ENCODE results near the gene IGFBP3.

Gene IGFBP3

DNA sequence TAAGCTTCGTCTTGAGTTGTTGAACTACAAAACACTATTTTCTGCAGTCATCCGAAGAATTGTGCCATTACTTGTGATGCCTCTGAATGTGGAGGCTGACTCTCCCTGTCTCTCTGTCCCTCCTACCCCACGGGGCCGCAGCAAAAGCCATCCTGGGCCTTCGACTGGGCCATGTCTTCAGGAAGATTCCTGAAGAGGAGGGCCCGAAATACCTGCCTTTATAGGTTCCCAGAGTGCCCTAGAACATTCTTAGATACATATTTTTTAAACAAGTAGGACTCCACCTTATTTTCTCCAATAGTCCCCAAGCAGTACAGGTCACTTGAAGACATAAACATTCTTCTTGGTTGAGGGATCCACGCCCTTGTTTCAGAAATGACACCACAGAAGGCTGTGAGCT lies 8.1 kb downstream of the IGFBP3 start (continued):
- TF ChIP-seq, protein P1, sequence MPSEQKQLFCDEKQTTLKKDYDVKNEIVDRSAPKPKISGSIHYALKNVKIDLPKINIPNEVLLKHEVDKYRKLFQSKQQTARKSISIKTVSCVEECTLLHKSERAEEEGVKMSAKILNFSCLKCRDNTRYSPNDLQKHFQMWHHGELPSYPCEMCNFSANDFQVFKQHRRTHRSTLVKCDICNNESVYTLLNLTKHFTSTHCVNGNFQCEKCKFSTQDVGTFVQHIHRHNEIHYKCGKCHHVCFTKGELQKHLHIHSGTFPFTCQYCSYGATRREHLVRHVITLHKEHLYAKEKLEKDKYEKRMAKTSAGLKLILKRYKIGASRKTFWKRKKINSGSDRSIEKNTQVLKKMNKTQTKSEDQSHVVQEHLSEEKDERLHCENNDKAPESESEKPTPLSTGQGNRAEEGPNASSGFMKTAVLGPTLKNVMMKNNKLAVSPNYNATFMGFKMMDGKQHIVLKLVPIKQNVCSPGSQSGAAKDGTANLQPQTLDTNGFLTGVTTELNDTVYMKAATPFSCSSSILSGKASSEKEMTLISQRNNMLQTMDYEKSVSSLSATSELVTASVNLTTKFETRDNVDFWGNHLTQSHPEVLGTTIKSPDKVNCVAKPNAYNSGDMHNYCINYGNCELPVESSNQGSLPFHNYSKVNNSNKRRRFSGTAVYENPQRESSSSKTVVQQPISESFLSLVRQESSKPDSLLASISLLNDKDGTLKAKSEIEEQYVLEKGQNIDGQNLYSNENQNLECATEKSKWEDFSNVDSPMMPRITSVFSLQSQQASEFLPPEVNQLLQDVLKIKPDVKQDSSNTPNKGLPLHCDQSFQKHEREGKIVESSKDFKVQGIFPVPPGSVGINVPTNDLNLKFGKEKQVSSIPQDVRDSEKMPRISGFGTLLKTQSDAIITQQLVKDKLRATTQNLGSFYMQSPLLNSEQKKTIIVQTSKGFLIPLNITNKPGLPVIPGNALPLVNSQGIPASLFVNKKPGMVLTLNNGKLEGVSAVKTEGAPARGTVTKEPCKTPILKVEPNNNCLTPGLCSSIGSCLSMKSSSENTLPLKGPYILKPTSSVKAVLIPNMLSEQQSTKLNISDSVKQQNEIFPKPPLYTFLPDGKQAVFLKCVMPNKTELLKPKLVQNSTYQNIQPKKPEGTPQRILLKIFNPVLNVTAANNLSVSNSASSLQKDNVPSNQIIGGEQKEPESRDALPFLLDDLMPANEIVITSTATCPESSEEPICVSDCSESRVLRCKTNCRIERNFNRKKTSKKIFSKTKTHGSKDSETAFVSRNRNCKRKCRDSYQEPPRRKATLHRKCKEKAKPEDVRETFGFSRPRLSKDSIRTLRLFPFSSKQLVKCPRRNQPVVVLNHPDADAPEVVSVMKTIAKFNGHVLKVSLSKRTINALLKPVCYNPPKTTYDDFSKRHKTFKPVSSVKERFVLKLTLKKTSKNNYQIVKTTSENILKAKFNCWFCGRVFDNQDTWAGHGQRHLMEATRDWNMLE (tag by site-specific recombination; conservative IDR thresholded peaks at IDR 0.05; ENCODE audit: low read depth): no peak
- no peak for TF ChIP-seq KLF1 (tag by site-specific recombination; IDR thresholded peaks at IDR 0.05)
- no peak for TF ChIP-seq ZSCAN23 (tag by site-specific recombination; IDR thresholded peaks at IDR 0.05)

DNA sequence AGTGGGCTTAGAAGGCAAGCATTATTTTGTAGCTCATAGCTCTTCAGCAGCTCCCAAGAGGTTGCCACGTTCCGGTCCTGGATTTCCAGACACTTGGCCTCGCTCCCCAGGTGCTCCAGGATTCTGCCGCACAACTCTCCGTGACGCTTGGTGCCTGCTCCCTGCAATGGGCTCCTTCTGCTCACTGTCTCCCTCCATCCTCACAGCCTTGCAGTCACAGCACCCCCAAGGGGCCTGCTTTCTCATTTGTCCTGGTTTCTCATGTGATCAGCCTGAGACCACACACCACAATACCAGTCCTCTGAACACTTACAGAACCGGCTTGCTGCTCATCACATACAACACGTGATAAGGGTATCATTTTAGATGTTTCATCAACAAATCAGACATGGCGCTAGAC lies 9.8 kb downstream of the IGFBP3 start:
- no peak overlapping the region for H3K4me3 ChIP-seq (ENCODE audit: low read depth, low read length)
- CTCF ChIA-PET: interaction anchor here (0.9 kb wide), 1 partner anchor 10 kb away, joined by 3 read pairs; the partner anchor contains the start of gene IGFBP3
- H3K9me3 ChIP-seq (ENCODE audit: control insufficient read depth, insufficient read depth, low read depth, low read length): no peaks in the 10 kb centered on the region
- no peak overlapping the region for H3K27ac ChIP-seq (ENCODE audit: extremely low read depth, low read depth, low read length)
- H3K36me3 ChIP-seq (ENCODE audit: control insufficient read depth in 2 of 2, insufficient read depth in 1 of 2, low read length in 2 of 2): no peaks in the 10 kb centered on the region
- H3K4me1 ChIP-seq (ENCODE audit: control insufficient read depth, insufficient read depth, low read length): no peaks in the 10 kb centered on the region
- TF ChIP-seq ZNF843 (tag by site-specific recombination; IDR thresholded peaks at IDR 0.05) (no peak), ZNF391 (tag by site-specific recombination; IDR thresholded peaks at IDR 0.05; ENCODE audit: borderline replicate concordance, low read depth) (no peak), ZNF311 (tag by site-specific recombination; IDR thresholded peaks at IDR 0.05; ENCODE audit: borderline replicate concordance) (no peak), ZNF132 (tag by site-specific recombination; IDR thresholded peaks at IDR 0.05; ENCODE audit: borderline replicate concordance) (no peak), ZNF157 (tag by site-specific recombination; IDR thresholded peaks at IDR 0.05) (no peak), WT1 (tag by site-specific recombination; IDR thresholded peaks at IDR 0.05) (no peak), ZNF223 (tag by site-specific recombination; IDR thresholded peaks at IDR 0.05) (no peak)
- POLR2A ChIA-PET: no interaction called here

- Histone ChIP-seq H3K9me3 (ENCODE audit: control insufficient read depth, insufficient read depth, low read depth, low read length) (no peaks in the 10 kb centered on the region), H3K36me3 (ENCODE audit: control insufficient read depth in 2 of 2, insufficient read depth in 1 of 2, low read length in 2 of 2) (no peaks in the 10 kb centered on the region), H3K4me1 (ENCODE audit: control insufficient read depth, insufficient read depth, low read length) (no peaks in the 10 kb centered on the region), H3K27ac (ENCODE audit: extremely low read depth, low read depth, low read length) (no peak overlapping the region), H3K4me3 (ENCODE audit: low read depth, low read length) (no peak overlapping the region)
- ChIA-PET POLR2A (no interaction called here), CTCF (interaction anchor here (0.9 kb wide), 1 partner anchor 10 kb away, joined by 3 read pairs; the partner anchor contains the start of gene IGFBP3)
- TF ChIP-seq ZNF404 (tag by site-specific recombination; IDR thresholded peaks at IDR 0.05) (no peak), ZEB2 (tag by site-specific recombination; IDR thresholded peaks at IDR 0.05) (no peak), KLF1 (tag by site-specific recombination; IDR thresholded peaks at IDR 0.05) (no peak), ZSCAN23 (tag by site-specific recombination; IDR thresholded peaks at IDR 0.05) (no peak), ZNF692 (tag by site-specific recombination; IDR thresholded peaks at IDR 0.05) (no peak), ZNF837 (tag by site-specific recombination; IDR thresholded peaks at IDR 0.05) (no peak), ZNF140 (tag by site-specific recombination; IDR thresholded peaks at IDR 0.05) (no peak), ZNF580 (tag by site-specific recombination; IDR thresholded peaks at IDR 0.05) (no peak), ZNF433 (tag by site-specific recombination; IDR thresholded peaks at IDR 0.05; ENCODE audit: low read depth) (no peak), ZNF174 (tag by site-specific recombination; IDR thresholded peaks at IDR 0.05) (no peak), ZNF660 (tag by site-specific recombination; IDR thresholded peaks at IDR 0.05) (no peak)
- TF ChIP-seq, protein P2, sequence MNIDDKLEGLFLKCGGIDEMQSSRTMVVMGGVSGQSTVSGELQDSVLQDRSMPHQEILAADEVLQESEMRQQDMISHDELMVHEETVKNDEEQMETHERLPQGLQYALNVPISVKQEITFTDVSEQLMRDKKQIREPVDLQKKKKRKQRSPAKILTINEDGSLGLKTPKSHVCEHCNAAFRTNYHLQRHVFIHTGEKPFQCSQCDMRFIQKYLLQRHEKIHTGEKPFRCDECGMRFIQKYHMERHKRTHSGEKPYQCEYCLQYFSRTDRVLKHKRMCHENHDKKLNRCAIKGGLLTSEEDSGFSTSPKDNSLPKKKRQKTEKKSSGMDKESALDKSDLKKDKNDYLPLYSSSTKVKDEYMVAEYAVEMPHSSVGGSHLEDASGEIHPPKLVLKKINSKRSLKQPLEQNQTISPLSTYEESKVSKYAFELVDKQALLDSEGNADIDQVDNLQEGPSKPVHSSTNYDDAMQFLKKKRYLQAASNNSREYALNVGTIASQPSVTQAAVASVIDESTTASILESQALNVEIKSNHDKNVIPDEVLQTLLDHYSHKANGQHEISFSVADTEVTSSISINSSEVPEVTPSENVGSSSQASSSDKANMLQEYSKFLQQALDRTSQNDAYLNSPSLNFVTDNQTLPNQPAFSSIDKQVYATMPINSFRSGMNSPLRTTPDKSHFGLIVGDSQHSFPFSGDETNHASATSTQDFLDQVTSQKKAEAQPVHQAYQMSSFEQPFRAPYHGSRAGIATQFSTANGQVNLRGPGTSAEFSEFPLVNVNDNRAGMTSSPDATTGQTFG (tag by site-specific recombination; IDR thresholded peaks at IDR 0.05; ENCODE audit: borderline replicate concordance): no peak
- TF ChIP-seq, protein P3, sequence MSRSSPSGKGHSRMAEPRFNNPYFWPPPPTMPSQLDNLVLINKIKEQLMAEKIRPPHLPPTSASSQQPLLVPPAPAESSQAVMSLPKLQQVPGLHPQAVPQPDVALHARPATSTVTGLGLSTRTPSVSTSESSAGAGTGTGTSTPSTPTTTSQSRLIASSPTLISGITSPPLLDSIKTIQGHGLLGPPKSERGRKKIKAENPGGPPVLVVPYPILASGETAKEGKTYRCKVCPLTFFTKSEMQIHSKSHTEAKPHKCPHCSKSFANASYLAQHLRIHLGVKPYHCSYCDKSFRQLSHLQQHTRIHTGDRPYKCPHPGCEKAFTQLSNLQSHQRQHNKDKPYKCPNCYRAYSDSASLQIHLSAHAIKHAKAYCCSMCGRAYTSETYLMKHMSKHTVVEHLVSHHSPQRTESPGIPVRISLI (tag by site-specific recombination; IDR thresholded peaks at IDR 0.05): no peak
Observed at GRCh38 chr7:45910855-45911254, 10.2 kb downstream of the IGFBP3 start.
